ENCODE measurements around the gene DBF4B.

- TF ChIP-seq CTCF (IDR thresholded peaks at IDR 0.05) (no peak), EP300 (IDR thresholded peaks at IDR 0.05) (no peak), POLR2A (IDR thresholded peaks at IDR 0.05) (no peak), POLR2AphosphoS5 (IDR thresholded peaks at IDR 0.05) (no peak)
Measured at GRCh38 chr17:44663095-44663494, 45.4 kb upstream of the DBF4B start.
